K562 (cell line): Measurements from ENCODE around the gene FLT1. TPM values are rescaled to one million over a fixed set of nuclear protein-coding genes. Genes with fewer than 3 reads are reported as not detected.

Experiments used
- RFX1 ChIP-seq: fragments of 450-650 bp; IDR thresholded peaks from 2 replicates; pipeline ENCODE4 v1.6.1; 2016; ENCODE audit warnings: mild to moderate bottlenecking, moderate library complexity
- polyA plus RNA-seq, 8 experiments: library from polyadenylated mRNA; depleted of rRNA in 4 of 8; stranded (reverse) in 5 of 8; unstranded in 3 of 8; fragments of >200 nt; fragmentation: Nextera tagmentation in 2 of 8; fragmentation: Illumina TruSeq in 1 of 8; extraction: Ambion mirVana in 2 of 8; extraction: Trizol in 1 of 8; gene quantifications; 2 replicates each; pipeline versions ENCODE4 v1.2.1 to v1.2.3, GENCODE V29; 2011 to 2014; ENCODE audit warnings: inconsistent platforms in 1 of 8, missing spikeins in 1 of 8
- total RNA-seq, 7 experiments: library from RNA; depleted of rRNA in 6 of 7; stranded (reverse); fragments of >200 nt in 6 of 7; fragmentation: Illumina TruSeq in 2 of 7; extraction: Trizol in 2 of 7; gene quantifications; 2 replicates each; pipeline versions ENCODE4 v1.2.1 to v1.2.3, GENCODE V29; 2011 to 2021; ENCODE audit warnings: low replicate concordance in 1 of 7
- TF ChIP-seq, protein P1 (sequence below): fragments of 200-600 bp; sonication (generic); IDR thresholded peaks from one replicate; pipeline ENCODE4 v1.6.1; 2012; ENCODE audit warnings: mild to moderate bottlenecking, low read depth, low read length, inconsistent platforms

Gene FLT1
- total and polyA plus RNA-seq, 9 of the 15 experiments (the other 6 are each of a cell fraction or from before 2014, with no cell fraction given) = 0.01 to 2.0 (median 0.22) TPM

DNA sequence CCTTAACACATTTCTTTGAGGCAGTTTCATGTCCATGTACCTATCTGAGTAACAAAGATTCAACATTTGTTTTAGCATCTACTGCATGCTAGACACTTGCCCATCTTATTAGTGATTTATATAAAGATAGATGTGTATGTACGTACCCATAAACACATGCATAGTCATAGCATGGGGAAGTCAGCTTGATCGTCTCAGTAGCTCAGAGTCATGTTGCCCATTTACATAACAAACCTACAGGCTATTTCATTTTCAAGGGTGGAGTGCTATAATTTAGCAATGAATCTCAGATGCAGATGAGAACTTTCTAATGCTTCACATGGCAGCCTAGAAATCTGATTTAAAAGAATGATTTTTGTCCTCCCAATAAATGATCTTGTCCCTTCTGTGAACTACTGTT is 23.5 kb downstream of the FLT1 start (continued):
- TF ChIP-seq, protein P1, sequence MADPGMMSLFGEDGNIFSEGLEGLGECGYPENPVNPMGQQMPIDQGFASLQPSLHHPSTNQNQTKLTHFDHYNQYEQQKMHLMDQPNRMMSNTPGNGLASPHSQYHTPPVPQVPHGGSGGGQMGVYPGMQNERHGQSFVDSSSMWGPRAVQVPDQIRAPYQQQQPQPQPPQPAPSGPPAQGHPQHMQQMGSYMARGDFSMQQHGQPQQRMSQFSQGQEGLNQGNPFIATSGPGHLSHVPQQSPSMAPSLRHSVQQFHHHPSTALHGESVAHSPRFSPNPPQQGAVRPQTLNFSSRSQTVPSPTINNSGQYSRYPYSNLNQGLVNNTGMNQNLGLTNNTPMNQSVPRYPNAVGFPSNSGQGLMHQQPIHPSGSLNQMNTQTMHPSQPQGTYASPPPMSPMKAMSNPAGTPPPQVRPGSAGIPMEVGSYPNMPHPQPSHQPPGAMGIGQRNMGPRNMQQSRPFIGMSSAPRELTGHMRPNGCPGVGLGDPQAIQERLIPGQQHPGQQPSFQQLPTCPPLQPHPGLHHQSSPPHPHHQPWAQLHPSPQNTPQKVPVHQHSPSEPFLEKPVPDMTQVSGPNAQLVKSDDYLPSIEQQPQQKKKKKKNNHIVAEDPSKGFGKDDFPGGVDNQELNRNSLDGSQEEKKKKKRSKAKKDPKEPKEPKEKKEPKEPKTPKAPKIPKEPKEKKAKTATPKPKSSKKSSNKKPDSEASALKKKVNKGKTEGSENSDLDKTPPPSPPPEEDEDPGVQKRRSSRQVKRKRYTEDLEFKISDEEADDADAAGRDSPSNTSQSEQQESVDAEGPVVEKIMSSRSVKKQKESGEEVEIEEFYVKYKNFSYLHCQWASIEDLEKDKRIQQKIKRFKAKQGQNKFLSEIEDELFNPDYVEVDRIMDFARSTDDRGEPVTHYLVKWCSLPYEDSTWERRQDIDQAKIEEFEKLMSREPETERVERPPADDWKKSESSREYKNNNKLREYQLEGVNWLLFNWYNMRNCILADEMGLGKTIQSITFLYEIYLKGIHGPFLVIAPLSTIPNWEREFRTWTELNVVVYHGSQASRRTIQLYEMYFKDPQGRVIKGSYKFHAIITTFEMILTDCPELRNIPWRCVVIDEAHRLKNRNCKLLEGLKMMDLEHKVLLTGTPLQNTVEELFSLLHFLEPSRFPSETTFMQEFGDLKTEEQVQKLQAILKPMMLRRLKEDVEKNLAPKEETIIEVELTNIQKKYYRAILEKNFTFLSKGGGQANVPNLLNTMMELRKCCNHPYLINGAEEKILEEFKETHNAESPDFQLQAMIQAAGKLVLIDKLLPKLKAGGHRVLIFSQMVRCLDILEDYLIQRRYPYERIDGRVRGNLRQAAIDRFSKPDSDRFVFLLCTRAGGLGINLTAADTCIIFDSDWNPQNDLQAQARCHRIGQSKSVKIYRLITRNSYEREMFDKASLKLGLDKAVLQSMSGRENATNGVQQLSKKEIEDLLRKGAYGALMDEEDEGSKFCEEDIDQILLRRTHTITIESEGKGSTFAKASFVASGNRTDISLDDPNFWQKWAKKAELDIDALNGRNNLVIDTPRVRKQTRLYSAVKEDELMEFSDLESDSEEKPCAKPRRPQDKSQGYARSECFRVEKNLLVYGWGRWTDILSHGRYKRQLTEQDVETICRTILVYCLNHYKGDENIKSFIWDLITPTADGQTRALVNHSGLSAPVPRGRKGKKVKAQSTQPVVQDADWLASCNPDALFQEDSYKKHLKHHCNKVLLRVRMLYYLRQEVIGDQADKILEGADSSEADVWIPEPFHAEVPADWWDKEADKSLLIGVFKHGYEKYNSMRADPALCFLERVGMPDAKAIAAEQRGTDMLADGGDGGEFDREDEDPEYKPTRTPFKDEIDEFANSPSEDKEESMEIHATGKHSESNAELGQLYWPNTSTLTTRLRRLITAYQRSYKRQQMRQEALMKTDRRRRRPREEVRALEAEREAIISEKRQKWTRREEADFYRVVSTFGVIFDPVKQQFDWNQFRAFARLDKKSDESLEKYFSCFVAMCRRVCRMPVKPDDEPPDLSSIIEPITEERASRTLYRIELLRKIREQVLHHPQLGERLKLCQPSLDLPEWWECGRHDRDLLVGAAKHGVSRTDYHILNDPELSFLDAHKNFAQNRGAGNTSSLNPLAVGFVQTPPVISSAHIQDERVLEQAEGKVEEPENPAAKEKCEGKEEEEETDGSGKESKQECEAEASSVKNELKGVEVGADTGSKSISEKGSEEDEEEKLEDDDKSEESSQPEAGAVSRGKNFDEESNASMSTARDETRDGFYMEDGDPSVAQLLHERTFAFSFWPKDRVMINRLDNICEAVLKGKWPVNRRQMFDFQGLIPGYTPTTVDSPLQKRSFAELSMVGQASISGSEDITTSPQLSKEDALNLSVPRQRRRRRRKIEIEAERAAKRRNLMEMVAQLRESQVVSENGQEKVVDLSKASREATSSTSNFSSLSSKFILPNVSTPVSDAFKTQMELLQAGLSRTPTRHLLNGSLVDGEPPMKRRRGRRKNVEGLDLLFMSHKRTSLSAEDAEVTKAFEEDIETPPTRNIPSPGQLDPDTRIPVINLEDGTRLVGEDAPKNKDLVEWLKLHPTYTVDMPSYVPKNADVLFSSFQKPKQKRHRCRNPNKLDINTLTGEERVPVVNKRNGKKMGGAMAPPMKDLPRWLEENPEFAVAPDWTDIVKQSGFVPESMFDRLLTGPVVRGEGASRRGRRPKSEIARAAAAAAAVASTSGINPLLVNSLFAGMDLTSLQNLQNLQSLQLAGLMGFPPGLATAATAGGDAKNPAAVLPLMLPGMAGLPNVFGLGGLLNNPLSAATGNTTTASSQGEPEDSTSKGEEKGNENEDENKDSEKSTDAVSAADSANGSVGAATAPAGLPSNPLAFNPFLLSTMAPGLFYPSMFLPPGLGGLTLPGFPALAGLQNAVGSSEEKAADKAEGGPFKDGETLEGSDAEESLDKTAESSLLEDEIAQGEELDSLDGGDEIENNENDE = no peak
- TF ChIP-seq RFX1 = no peak
